Measurements from ENCODE around the gene NOC4L.

Gene NOC4L

DNA sequence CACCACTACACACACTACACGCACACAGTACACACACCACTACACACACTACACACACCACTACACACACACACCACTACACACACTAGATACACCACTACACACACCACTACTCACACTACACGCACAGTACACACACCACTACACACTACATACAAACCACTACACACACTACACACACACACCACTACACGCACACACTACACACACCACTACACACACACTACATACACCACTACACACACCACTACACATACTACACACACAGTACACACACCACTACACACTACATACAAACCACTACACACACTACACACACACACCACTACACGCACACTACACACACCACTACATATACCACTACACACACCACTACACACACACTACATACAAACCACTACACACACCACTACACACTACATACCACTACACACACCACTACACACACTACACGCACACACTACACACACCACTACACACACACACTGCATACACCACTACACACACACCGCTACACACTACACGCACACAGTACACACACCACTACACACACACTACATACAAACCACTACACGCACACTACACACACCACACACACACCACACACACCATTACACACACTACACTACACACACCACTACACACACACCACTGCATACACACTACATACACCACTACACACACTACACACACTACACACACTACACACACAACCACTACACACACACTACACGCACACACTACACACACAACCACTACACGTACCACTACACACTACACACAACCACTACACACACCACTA, 11.7 kb downstream of the NOC4L start:
- no peak for DNase-seq (ENCODE audit: low read depth)
- in situ Hi-C loops (cut with HindIII; ENCODE audit: low sequenced_read_pairs): no loop called here
- no peak overlapping the region for H3K4me3 ChIP-seq (ENCODE audit: low read depth, low read length)
- TF ChIP-seq, protein P1, sequence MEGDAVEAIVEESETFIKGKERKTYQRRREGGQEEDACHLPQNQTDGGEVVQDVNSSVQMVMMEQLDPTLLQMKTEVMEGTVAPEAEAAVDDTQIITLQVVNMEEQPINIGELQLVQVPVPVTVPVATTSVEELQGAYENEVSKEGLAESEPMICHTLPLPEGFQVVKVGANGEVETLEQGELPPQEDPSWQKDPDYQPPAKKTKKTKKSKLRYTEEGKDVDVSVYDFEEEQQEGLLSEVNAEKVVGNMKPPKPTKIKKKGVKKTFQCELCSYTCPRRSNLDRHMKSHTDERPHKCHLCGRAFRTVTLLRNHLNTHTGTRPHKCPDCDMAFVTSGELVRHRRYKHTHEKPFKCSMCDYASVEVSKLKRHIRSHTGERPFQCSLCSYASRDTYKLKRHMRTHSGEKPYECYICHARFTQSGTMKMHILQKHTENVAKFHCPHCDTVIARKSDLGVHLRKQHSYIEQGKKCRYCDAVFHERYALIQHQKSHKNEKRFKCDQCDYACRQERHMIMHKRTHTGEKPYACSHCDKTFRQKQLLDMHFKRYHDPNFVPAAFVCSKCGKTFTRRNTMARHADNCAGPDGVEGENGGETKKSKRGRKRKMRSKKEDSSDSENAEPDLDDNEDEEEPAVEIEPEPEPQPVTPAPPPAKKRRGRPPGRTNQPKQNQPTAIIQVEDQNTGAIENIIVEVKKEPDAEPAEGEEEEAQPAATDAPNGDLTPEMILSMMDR (IDR thresholded peaks at IDR 0.05; ENCODE audit: low read depth, low read length, missing control alignments): no peak

DNA sequence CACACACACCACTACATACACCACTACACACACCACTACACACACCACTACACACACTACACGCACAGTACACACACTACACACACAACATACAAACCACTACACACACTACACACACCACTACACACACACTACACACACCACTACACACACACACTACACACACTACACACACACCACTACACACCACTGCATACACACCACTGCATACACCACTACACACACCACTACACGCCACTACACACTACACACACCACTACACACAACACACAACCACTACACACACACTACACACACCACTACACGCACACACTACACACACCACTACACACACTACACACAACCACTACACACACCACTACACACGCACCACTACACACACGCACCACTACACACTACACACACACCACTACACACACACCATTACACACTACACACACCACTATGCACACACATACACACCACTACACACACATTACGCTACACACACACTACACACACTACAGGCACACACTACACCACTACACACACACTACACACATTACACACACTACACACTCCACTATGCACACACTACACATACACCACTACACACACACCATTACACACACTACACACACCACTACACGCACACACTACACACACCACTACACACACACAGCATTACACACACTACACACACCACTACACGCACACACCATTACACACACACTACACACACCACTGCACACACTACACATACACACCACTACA, 12.5 kb downstream of the NOC4L start:
- H3K4me3 ChIP-seq (ENCODE audit: low read depth, low read length): no peak overlapping the region
- TF ChIP-seq, protein P1 (IDR thresholded peaks at IDR 0.05; ENCODE audit: low read depth, low read length, missing control alignments): no peak
- in situ Hi-C loops (cut with HindIII; ENCODE audit: low sequenced_read_pairs): no loop called here
- no peak for DNase-seq (ENCODE audit: low read depth)

DNA sequence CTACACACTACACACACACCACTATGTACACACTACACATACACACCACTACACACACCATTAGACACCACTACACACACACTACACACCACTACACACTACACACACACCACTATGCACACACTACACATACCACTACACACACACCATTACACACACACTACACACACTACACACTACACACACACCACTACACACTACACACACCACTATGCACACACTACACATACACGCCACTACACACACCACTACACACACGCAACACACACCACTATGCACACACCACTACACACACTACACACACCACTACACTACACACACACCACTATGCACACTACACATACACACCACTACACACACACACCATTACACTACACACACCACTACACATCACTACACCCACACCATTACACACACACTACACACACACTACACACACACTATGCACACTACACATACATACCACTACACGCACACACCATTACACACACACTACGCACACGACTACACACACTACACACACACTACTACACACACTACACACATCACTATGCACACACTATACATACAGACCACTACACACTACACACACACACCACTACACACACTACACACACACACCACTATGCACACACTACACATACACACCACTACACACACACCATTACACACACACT, 13.6 kb downstream of the NOC4L start:
- DNase-seq (ENCODE audit: low read depth): no peak
- TF ChIP-seq, protein P1 (IDR thresholded peaks at IDR 0.05; ENCODE audit: low read depth, low read length, missing control alignments): no peak
- H3K4me3 ChIP-seq (ENCODE audit: low read depth, low read length): no peak overlapping the region
- in situ Hi-C loops (cut with HindIII; ENCODE audit: low sequenced_read_pairs): no loop called here

DNA sequence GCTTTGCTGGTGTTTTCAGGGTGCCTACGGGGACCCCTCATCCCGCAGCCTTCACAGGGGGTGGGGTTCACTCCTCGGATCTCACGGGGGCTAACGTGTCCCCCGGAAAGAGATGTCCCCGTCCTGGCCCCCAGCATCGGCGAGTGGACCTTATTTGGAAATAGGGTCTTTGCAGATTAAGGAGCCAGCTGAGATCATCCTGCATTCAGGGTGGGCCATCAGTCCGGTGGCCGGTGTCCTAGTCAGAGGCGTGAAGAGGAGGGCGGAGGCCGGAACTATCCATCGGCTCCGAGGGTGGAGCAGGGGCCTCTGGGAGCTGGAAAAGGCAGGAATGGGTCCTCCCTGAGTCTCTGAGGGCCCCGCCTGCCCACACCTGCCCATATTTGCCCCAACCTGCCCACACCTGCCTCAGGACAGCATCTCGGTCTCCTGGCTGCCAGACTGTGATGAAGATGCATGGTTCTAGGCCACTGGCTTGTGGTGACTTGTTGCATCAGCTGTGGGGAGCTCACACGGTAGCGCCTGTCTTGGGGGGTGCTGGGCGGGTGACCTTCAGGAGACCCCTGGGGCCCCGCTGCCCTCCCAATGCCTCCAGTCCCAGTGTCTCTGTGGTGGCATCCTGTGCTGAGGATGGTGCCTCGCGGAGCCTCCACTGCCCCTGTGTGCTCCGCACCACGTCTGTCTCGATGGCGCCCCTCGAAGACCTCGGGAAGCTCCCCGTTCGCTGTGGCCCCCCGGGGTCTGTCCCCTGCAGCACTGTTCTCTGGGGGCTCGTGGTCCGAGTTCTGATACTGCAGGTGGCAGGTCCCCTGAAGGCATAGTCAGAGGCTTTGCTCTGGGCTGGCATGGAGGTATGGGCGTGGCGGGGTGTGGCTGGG, 14.7 kb downstream of the NOC4L start:
- no peak overlapping the region for H3K4me3 ChIP-seq (ENCODE audit: low read depth, low read length)
- DNase-seq (ENCODE audit: low read depth): no peak
- TF ChIP-seq, protein P1 (IDR thresholded peaks at IDR 0.05; ENCODE audit: low read depth, low read length, missing control alignments): no peak
- in situ Hi-C loops (cut with HindIII; ENCODE audit: low sequenced_read_pairs): no loop called here

DNA sequence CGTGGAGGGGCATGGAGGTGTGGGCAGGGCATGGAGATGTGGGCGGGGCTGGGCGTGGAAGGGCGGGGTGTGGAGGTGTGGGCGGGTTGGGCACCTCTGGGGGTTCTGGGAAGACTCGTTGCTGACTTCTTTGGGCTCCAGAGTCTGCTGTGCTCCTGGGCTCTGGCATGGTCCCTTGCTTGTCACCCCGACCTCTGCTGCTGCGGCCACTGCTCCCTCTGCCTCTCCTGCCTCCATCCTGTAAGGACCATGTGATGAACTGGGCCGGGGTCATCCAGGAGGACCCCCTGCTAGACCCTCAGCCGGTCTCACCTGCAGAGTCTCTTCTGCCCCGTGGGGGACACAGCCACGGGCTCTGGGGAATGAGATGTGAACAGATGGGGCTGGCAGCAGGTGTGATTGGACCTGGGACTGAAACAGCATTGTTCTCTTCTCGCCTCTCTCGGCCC, 15.3 kb downstream of the NOC4L start:
- in situ Hi-C loops (cut with HindIII; ENCODE audit: low sequenced_read_pairs): no loop called here
- DNase-seq (ENCODE audit: low read depth): no peak
- TF ChIP-seq, protein P1 (IDR thresholded peaks at IDR 0.05; ENCODE audit: low read depth, low read length, missing control alignments): no peak
- no peak overlapping the region for H3K4me3 ChIP-seq (ENCODE audit: low read depth, low read length)

All from astrocyte of the cerebellum (primary cell).